ENCODE results near the gene EXOC8. TPM values are rescaled to one million over a fixed set of nuclear protein-coding genes. Genes with fewer than 3 reads are reported as not detected.

The EXOC8 gene
- polyA plus RNA-seq, 2 of the 4 experiments (the other 2 are of a cell fraction) = 7.7 to 9.8 TPM

DNA sequence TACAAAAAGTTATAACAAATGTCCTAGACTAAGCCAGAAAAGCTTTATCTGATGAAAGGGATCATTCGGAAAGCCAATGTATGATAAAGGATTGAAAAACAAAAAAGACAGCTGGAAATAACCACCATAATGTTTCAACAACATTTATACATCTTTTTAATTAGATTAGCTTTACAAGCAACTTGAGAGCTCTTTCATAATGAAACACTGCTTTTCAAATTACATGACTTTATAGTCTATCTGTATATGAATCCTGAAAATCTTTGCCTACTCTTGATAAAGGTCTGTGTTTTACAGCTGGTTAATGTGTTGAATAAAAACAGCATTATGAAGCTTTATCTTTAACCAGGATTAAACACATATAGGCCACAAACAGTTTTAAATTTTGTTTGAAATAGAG lies 26.0 kb upstream of the EXOC8 start:
- TF ChIP-seq MAZ (IDR thresholded peaks at IDR 0.05; ENCODE audit: borderline replicate concordance, low read depth, low read length) = no peak
- TF ChIP-seq TP53 (CRISPR knock-in tag; IDR thresholded peaks at IDR 0.05) = no peak
- no peak for TF ChIP-seq EHF (CRISPR knock-in tag; IDR thresholded peaks at IDR 0.05)
- TF ChIP-seq GATA3 (IDR thresholded peaks at IDR 0.05; ENCODE audit: borderline replicate concordance) = no peak
- no peak for TF ChIP-seq HOXA7 (CRISPR knock-in tag; IDR thresholded peaks at IDR 0.05)
- no peak for TF ChIP-seq FOSL2 (IDR thresholded peaks at IDR 0.05)
- no peak for TF ChIP-seq FOSL2 (CRISPR knock-in tag; IDR thresholded peaks at IDR 0.05)
- POLR2A ChIA-PET = no interaction called here
- no peaks in the 10 kb centered on the region for H3K9me3 ChIP-seq
- CTCF ChIA-PET = interaction anchor here (1.0 to 4.0 kb wide), 8 partner anchors 11 to 227 kb away, joined by 3 to 22 read pairs (median 5); partner anchors contain the start of gene EGLN1
- H3K27ac ChIP-seq = no peak overlapping the region
- no peak overlapping the region for H3K4me2 ChIP-seq
- 94% methylated on average over 1 of the region's 1 CpG for WGBS (ENCODE audit: missing lambda C conversion rate)
- DNase-seq (ENCODE audit: low read depth in 1 of 2, low spot score in 1 of 2) = no peak
- ATAC-seq = no peak
- peaks cover 16% of the 10 kb centered on the region for H3K4me1 ChIP-seq
- FAIRE-seq = no peak
- H3K4me3 ChIP-seq = no peak overlapping the region

DNA sequence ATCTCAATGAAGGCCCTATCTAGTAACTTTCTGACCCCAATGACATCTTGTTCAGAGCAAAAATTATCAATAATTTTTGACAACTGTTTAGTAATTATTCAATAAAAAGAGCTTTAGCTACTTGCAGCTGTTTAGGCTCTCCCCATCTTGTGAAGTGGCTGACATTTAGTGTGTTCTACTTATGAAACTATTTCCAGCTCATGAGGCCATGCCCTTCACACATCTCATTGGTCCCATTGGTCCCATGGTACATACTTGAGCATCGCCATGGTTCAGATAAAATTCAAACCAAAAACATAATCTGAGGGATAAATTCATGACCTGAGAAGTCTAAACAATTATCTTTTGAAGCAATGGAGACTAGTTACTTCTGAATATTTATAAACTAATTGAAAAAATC lies 24.7 kb upstream of the EXOC8 start:
- ATAC-seq (no peak), FAIRE-seq (no peak), DNase-seq (ENCODE audit: low read depth in 1 of 2, low spot score in 1 of 2) (no peak)
- no peak overlapping the region for H3K27ac ChIP-seq
- H3K4me2 ChIP-seq = no peak overlapping the region
- no peak for TF ChIP-seq TFCP2L1 (CRISPR knock-in tag; IDR thresholded peaks at IDR 0.05)
- no peak for TF ChIP-seq CBX8 (IDR thresholded peaks at IDR 0.05)
- TF ChIP-seq MYC (IDR thresholded peaks at IDR 0.05; ENCODE audit: borderline replicate concordance, low read length) = no peak
- TF ChIP-seq KDM5A (IDR thresholded peaks at IDR 0.05) = no peak
- TF ChIP-seq FOSL2 (IDR thresholded peaks at IDR 0.05) = no peak
- TF ChIP-seq FOSL2 (CRISPR knock-in tag; IDR thresholded peaks at IDR 0.05) = no peak
- no peak for TF ChIP-seq HDAC2 (IDR thresholded peaks at IDR 0.05)
- TF ChIP-seq, protein P1, sequence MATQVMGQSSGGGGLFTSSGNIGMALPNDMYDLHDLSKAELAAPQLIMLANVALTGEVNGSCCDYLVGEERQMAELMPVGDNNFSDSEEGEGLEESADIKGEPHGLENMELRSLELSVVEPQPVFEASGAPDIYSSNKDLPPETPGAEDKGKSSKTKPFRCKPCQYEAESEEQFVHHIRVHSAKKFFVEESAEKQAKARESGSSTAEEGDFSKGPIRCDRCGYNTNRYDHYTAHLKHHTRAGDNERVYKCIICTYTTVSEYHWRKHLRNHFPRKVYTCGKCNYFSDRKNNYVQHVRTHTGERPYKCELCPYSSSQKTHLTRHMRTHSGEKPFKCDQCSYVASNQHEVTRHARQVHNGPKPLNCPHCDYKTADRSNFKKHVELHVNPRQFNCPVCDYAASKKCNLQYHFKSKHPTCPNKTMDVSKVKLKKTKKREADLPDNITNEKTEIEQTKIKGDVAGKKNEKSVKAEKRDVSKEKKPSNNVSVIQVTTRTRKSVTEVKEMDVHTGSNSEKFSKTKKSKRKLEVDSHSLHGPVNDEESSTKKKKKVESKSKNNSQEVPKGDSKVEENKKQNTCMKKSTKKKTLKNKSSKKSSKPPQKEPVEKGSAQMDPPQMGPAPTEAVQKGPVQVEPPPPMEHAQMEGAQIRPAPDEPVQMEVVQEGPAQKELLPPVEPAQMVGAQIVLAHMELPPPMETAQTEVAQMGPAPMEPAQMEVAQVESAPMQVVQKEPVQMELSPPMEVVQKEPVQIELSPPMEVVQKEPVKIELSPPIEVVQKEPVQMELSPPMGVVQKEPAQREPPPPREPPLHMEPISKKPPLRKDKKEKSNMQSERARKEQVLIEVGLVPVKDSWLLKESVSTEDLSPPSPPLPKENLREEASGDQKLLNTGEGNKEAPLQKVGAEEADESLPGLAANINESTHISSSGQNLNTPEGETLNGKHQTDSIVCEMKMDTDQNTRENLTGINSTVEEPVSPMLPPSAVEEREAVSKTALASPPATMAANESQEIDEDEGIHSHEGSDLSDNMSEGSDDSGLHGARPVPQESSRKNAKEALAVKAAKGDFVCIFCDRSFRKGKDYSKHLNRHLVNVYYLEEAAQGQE (IDR thresholded peaks at IDR 0.05) = no peak
- no peak for TF ChIP-seq HOXB5 (CRISPR knock-in tag; IDR thresholded peaks at IDR 0.05)
- no peak for TF ChIP-seq RNF2 (IDR thresholded peaks at IDR 0.05; ENCODE audit: borderline replicate concordance, low read depth)
- TF ChIP-seq ZFP36 (IDR thresholded peaks at IDR 0.05; ENCODE audit: borderline replicate concordance, partially characterized antibody) = no peak
- TF ChIP-seq RCOR1 (IDR thresholded peaks at IDR 0.05; ENCODE audit: low read depth, low read length) = no peak
- TF ChIP-seq CBX2 (IDR thresholded peaks at IDR 0.05; ENCODE audit: borderline replicate concordance, low read depth) = no peak
- TF ChIP-seq, protein P2, sequence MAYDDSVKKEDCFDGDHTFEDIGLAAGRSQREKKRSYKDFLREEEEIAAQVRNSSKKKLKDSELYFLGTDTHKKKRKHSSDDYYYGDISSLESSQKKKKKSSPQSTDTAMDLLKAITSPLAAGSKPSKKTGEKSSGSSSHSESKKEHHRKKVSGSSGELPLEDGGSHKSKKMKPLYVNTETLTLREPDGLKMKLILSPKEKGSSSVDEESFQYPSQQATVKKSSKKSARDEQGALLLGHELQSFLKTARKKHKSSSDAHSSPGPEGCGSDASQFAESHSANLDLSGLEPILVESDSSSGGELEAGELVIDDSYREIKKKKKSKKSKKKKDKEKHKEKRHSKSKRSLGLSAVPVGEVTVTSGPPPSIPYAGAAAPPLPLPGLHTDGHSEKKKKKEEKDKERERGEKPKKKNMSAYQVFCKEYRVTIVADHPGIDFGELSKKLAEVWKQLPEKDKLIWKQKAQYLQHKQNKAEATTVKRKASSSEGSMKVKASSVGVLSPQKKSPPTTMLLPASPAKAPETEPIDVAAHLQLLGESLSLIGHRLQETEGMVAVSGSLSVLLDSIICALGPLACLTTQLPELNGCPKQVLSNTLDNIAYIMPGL (CRISPR knock-in tag; IDR thresholded peaks at IDR 0.05; ENCODE audit: borderline replicate concordance) = no peak
- TF ChIP-seq ZC3H11A (IDR thresholded peaks at IDR 0.05) = no peak
- TF ChIP-seq BHLHE40 (IDR thresholded peaks at IDR 0.05; ENCODE audit: low read depth, low read length) = no peak
- no peak for TF ChIP-seq MAFK (IDR thresholded peaks at IDR 0.05; ENCODE audit: partially characterized antibody)
- no peak for TF ChIP-seq JUN (IDR thresholded peaks at IDR 0.05)
- TF ChIP-seq, protein P3, sequence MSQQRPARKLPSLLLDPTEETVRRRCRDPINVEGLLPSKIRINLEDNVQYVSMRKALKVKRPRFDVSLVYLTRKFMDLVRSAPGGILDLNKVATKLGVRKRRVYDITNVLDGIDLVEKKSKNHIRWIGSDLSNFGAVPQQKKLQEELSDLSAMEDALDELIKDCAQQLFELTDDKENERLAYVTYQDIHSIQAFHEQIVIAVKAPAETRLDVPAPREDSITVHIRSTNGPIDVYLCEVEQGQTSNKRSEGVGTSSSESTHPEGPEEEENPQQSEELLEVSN (IDR thresholded peaks at IDR 0.05; ENCODE audit: borderline replicate concordance, low read depth) = no peak
- TF ChIP-seq, protein P4, sequence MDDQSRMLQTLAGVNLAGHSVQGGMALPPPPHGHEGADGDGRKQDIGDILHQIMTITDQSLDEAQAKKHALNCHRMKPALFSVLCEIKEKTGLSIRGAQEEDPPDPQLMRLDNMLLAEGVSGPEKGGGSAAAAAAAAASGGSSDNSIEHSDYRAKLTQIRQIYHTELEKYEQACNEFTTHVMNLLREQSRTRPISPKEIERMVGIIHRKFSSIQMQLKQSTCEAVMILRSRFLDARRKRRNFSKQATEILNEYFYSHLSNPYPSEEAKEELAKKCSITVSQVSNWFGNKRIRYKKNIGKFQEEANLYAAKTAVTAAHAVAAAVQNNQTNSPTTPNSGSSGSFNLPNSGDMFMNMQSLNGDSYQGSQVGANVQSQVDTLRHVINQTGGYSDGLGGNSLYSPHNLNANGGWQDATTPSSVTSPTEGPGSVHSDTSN (IDR thresholded peaks at IDR 0.05) = no peak
- TF ChIP-seq CEBPB (IDR thresholded peaks at IDR 0.05) = no peak
- 95% methylated on average over 1 of the region's 1 CpG for WGBS (ENCODE audit: missing lambda C conversion rate)
- no peak overlapping the region for H3K4me3 ChIP-seq
- ChIA-PET CTCF (interaction anchor here (1.1 to 4.0 kb wide), 7 partner anchors 12 to 228 kb away, joined by 3 to 22 read pairs (median 5); partner anchors contain the start of gene EGLN1), POLR2A (interaction anchor here (1.6 kb wide), 1 partner anchor 58 kb away, joined by 3 read pairs; no protein-coding TSS in a partner anchor)
- no peaks in the 10 kb centered on the region for H3K9me3 ChIP-seq
- H3K4me1 ChIP-seq = peaks cover 27% of the 10 kb centered on the region
